NT2/D1 (cell line): ENCODE measurements around the gene ECT2.
"Not testable (repeated sequence)": the region's sequence is repeated elsewhere in the genome, so short reads cannot be mapped to it uniquely, and the experiment has no call there.

Experiments used
- DNase-seq: peaks from one replicate; pipeline ENCODE4 v3.0.0-alpha.2; 2011; ENCODE audit warnings: low read depth, low spot score
- H3K27me3 ChIP-seq: 2 replicates; pipeline ENCODE4 v1.6.0; 2011; ENCODE audit warnings: mild to moderate bottlenecking; ENCODE audit not compliant: insufficient read length, insufficient read depth
- H3K36me3 ChIP-seq: 2 replicates; pipeline ENCODE4 v1.6.1; 2011; ENCODE audit warnings: mild to moderate bottlenecking, low read length, mixed read lengths; ENCODE audit not compliant: insufficient read depth, insufficient read length
- H3K4me1 ChIP-seq: 2 replicates; pipeline ENCODE4 v1.5.1; 2011; ENCODE audit not compliant: insufficient read depth, insufficient read length
- H3K4me3 ChIP-seq: 2 replicates; pipeline ENCODE4 v1.5.1; 2011; ENCODE audit warnings: low read depth; ENCODE audit not compliant: insufficient read length
- H3K9ac ChIP-seq: 2 replicates; pipeline ENCODE4 v1.6.0; 2011; ENCODE audit warnings: low read depth; ENCODE audit not compliant: insufficient read length
- H3K9me3 ChIP-seq: 2 replicates; pipeline ENCODE4 v1.5.1; 2011; ENCODE audit warnings: mild to moderate bottlenecking, low read length; ENCODE audit not compliant: insufficient read depth
- SUZ12 ChIP-seq: IDR thresholded peaks from 2 replicates; pipeline ENCODE4 v1.6.1; 2011; ENCODE audit not compliant: insufficient read length, insufficient read depth; ENCODE audit errors: extremely low read depth
- YY1 ChIP-seq: IDR thresholded peaks from 2 replicates; pipeline ENCODE4 v1.6.1; 2011; ENCODE audit not compliant: insufficient read length, insufficient read depth
- ZNF274 ChIP-seq: IDR thresholded peaks from 2 replicates; pipeline ENCODE4 v1.6.1; 2011; ENCODE audit warnings: mild to moderate bottlenecking, low read depth, low read length

Gene ECT2

DNA sequence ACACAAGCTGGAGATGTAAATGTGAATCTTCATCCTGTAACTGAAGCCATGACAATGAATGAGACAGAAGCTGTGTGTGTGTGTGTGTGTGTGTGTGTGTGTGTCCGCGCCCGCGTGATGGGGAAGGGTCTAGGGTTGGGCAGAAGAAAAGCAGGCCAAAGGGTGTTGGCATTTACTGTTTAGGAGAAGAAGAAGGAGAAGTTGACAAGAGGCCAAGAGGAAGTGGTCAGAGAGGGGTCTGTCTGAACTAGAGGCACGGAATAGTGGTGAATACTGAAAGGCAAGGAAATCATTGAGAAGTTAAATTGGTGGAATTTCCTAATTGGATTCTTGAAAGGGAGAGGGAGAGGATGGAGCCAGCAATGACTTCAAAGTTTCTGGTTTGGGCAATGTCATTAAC, 34.0 kb upstream of the ECT2 start:
- DNase-seq, result no peak
- no peak overlapping the region for H3K9ac ChIP-seq
- H3K27me3 ChIP-seq, result no peaks in the 10 kb centered on the region
- H3K9me3 ChIP-seq, result peaks cover 24% of the 10 kb centered on the region
- H3K36me3 ChIP-seq, result no peaks in the 10 kb centered on the region
- no peaks in the 10 kb centered on the region for H3K4me1 ChIP-seq
- H3K4me3 ChIP-seq, result no peak overlapping the region
- TF ChIP-seq YY1 (no peak), ZNF274 (no peak), SUZ12 (no peak)

- H3K4me3 ChIP-seq, result no peak overlapping the region
- no peaks in the 10 kb centered on the region for H3K27me3 ChIP-seq
- TF ChIP-seq YY1, result no peak
- TF ChIP-seq ZNF274, result no peak
- no peak for TF ChIP-seq SUZ12
- no peaks in the 10 kb centered on the region for H3K36me3 ChIP-seq
- no peak overlapping the region for H3K9ac ChIP-seq
- DNase-seq, result no peak
- no peaks in the 10 kb centered on the region for H3K4me1 ChIP-seq
- H3K9me3 ChIP-seq, result peaks cover 24% of the 10 kb centered on the region
Observed at GRCh38 chr3:172717493-172718088, 32.9 kb upstream of the ECT2 start.

GRCh38 chr3:172722536-172723040, 27.9 kb upstream of the ECT2 start:
- DNase-seq, H3K9ac ChIP-seq, H3K4me3 ChIP-seq, H3K36me3 ChIP-seq, H3K4me1 ChIP-seq, H3K27me3 ChIP-seq: not testable (repeated sequence)
- H3K9me3 ChIP-seq, result peaks cover 39% of the 10 kb centered on the region

DNA sequence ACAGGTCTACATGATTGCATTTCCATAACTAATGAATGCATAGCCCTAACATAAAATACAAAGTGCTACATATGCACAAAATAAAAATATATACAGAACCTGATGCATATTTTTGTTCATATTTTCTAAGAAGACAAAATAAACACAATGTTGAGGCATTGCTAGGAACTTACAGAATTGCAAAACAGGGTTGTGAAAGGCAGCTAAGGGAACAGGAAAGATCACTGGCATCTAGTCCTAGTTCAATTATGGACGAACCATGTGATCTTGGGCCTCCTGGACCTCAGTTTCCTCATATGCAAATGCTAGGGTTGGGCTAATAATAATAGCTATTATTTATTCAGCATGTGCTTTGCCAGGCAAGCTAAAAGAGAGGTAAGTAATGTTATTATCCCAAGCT, 24.1 kb upstream of the ECT2 start:
- Histone ChIP-seq H3K4me1 (no peaks in the 10 kb centered on the region), H3K4me3 (no peak overlapping the region), H3K27me3 (no peaks in the 10 kb centered on the region), H3K9me3 (peaks cover 15% of the 10 kb centered on the region; the same call in 1 of the 2 replicates), H3K36me3 (no peaks in the 10 kb centered on the region), H3K9ac (no peak overlapping the region)
- TF ChIP-seq ZNF274 (no peak), SUZ12 (no peak), YY1 (no peak)
- DNase-seq, result no peak

DNA sequence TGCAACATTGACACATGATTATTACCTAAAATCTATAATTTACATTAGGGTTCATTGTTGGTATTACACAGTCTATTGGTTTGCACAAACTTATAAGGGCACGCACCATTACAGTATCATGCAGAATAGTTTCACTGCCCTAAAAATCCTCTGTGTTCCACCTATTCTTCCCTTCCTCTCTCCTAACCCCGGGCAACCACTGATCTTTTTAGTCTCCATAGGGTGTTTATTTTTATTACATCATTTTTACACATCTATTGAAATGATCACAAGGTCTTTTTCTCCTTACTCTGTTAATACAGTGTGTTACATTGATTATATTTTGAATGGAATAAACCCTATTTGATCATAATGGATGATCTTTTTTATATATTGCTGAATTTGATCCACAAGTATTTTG, 15.5 kb upstream of the ECT2 start:
- DNase-seq, result no peak
- Histone ChIP-seq H3K4me1 (no peaks in the 10 kb centered on the region), H3K9me3 (no peaks in the 10 kb centered on the region), H3K9ac (no peak overlapping the region), H3K27me3 (no peaks in the 10 kb centered on the region), H3K36me3 (no peaks in the 10 kb centered on the region), H3K4me3 (no peak overlapping the region)
- no peak for TF ChIP-seq YY1
- TF ChIP-seq ZNF274, result no peak
- TF ChIP-seq SUZ12, result no peak

DNA sequence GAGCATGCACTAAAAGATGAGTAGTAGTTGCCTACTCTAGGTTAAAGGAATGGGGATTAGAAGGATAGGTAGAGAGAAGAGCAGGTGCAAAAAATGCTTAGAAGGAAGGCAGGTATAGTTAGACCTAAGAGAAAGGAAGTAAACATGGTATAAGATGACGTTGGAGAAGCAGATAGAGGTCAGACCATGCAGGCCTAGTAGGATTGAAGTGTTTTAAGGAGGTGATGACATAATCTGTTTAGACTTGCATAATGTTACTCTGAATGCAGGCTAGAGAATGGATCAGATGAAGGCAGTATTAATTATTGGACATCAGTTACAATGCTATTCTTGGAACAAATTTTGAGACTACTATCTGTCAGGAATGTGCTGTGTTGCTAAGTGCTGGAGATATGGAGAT, 11.1 kb upstream of the ECT2 start:
- no peaks in the 10 kb centered on the region for H3K9me3 ChIP-seq
- no peaks in the 10 kb centered on the region for H3K36me3 ChIP-seq
- DNase-seq, result no peak
- no peak overlapping the region for H3K4me3 ChIP-seq
- TF ChIP-seq YY1 (no peak), SUZ12 (no peak), ZNF274 (no peak)
- H3K27me3 ChIP-seq, result no peaks in the 10 kb centered on the region
- no peaks in the 10 kb centered on the region for H3K4me1 ChIP-seq
- H3K9ac ChIP-seq, result no peak overlapping the region

DNA sequence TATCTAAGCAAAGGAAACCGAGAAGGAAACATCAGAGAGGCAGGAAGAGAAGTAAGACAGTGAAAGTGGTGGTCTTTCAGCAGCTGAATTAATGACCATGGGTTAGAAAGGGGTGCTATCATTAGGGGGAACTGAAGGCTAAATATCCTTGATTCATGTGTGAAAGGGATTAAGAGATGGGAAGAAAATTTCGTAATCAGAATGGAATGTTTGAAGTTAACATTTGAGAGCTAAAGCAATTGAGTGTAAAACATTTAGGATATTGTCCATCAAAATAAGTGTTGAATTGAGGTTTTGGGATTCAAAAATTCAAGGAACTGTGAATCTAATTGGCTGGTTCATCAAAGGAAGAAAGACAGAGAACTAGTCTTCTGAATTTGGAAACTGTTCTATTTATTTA, 4.1 kb upstream of the ECT2 start:
- no peak overlapping the region for H3K4me3 ChIP-seq
- H3K36me3 ChIP-seq, result no peaks in the 10 kb centered on the region
- no peak for TF ChIP-seq ZNF274
- TF ChIP-seq SUZ12, result no peak
- TF ChIP-seq YY1, result no peak
- H3K9me3 ChIP-seq, result no peaks in the 10 kb centered on the region
- H3K27me3 ChIP-seq, result no peaks in the 10 kb centered on the region
- no peaks in the 10 kb centered on the region for H3K4me1 ChIP-seq
- DNase-seq, result no peak
- H3K9ac ChIP-seq, result no peak overlapping the region

DNA sequence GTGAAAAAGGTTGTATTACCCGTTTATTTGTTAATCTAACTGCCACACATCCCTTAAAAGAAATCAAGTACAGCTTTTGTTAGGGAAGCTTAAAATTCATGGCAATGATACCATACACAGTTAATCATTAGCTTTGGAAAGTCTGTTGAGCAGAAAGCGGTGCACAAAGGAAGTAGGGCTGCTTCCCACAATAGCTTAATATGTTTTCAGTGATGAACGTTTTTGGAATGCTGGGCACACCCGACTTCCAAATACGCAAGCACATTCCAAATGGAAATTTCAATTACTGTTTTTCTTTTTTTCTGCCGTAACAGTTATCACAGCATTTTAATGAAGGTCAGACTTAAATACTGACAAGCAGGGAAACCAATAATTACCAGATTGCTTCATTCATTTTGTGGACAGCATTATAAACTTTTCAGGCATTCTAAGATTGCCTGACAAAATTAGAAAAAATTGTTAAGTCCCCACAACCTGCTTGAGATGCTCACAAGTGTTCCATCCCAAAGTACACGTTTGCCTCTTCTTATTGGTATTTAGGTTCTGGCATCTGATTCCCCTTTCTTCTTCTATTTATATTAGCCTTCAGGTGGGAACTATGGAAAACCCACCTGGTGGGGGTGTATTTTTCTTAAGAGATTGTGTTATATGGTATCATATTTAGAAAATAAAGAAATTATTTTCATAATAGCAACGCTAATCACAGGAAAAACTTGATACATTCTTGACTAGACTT, 1.1 kb upstream of the ECT2 start:
- TF ChIP-seq SUZ12, result no peak
- TF ChIP-seq ZNF274, result no peak
- no peak for TF ChIP-seq YY1
- H3K9ac ChIP-seq, result no peak overlapping the region
- no peak for DNase-seq
- no peaks in the 10 kb centered on the region for H3K4me1 ChIP-seq
- H3K27me3 ChIP-seq, result no peaks in the 10 kb centered on the region
- peaks cover 20% of the 10 kb centered on the region for H3K36me3 ChIP-seq
- H3K9me3 ChIP-seq, result 0 out of 2 replicates have a peak, but pooled peaks cover 5% of the 10 kb centered on the region
- H3K4me3 ChIP-seq, result no peak overlapping the region
